ENCODE data around the gene H2AZ2.
"Not testable (repeated sequence)": the region's sequence is repeated elsewhere in the genome, so short reads cannot be mapped to it uniquely, and the experiment has no call there.

H2AZ2 gene

GRCh38 chr7:44867073-44867995 lies 19.4 kb upstream of the H2AZ2 start:
- no peak for DNase-seq (ENCODE audit: extremely low read depth, low read depth)
- TF ChIP-seq, protein P1, sequence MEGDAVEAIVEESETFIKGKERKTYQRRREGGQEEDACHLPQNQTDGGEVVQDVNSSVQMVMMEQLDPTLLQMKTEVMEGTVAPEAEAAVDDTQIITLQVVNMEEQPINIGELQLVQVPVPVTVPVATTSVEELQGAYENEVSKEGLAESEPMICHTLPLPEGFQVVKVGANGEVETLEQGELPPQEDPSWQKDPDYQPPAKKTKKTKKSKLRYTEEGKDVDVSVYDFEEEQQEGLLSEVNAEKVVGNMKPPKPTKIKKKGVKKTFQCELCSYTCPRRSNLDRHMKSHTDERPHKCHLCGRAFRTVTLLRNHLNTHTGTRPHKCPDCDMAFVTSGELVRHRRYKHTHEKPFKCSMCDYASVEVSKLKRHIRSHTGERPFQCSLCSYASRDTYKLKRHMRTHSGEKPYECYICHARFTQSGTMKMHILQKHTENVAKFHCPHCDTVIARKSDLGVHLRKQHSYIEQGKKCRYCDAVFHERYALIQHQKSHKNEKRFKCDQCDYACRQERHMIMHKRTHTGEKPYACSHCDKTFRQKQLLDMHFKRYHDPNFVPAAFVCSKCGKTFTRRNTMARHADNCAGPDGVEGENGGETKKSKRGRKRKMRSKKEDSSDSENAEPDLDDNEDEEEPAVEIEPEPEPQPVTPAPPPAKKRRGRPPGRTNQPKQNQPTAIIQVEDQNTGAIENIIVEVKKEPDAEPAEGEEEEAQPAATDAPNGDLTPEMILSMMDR (IDR thresholded peaks at IDR 0.05; ENCODE audit: low read depth, low read length) = no peak

- DNase-seq (ENCODE audit: extremely low read depth, low read depth) = not testable (repeated sequence)
These were observed 14.1 kb upstream of the H2AZ2 start for GRCh38 chr7:44861949-44862348.

DNA sequence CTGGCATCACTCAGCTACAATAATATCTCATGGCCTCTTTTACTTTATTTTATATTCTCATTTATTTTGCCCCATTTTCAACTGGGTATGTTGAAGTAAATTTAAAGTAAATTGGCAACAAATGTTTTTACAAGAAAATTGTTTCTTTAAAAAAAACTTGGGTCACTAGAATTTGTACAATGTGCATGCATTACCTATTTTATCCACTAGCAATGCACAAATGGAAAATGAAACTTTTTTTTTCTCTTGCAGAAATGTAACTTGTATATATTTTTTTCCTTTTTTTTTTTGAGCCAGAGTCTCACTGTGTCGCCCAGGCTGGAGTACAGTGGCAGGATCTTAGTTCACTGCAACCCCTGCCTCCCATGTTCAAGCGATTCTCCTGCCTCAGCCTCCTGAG lies 10.3 kb upstream of the H2AZ2 start:
- TF ChIP-seq, protein P1 (IDR thresholded peaks at IDR 0.05; ENCODE audit: low read depth, low read length) = no peak
- no peak for DNase-seq (ENCODE audit: extremely low read depth, low read depth)

GRCh38 chr7:44854644-44855364 lies 6.9 kb upstream of the H2AZ2 start:
- no peak for DNase-seq (ENCODE audit: extremely low read depth, low read depth)

DNA sequence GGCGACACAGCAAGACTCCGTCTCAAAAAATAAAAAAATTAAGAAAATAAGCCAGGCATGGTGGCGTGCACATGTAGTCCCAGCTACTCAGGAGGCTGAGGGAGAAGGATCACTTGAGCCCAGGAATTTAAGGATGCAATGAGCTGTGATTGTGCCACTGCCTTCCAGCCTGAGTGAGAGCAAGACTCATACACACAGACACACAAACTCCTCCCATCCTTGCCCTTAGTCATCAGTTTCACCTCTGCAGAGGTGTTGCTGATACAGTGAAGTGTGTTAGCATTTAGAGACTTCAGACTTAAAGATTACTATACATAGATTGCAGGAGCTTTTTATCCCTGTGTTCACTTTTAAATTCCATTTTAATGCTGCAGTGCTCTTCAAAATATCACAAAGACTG lies 5.5 kb upstream of the H2AZ2 start:
- no peak for DNase-seq (ENCODE audit: extremely low read depth, low read depth)

More at GRCh38 chr7:44854644-44855364, 6.9 kb upstream of the H2AZ2 start:
- TF ChIP-seq, protein P1 (IDR thresholded peaks at IDR 0.05; ENCODE audit: low read depth, low read length) = no peak

GRCh38 chr7:44852590-44852989 lies 4.7 kb upstream of the H2AZ2 start:
- no peak for DNase-seq (ENCODE audit: extremely low read depth, low read depth)
- TF ChIP-seq, protein P1 (IDR thresholded peaks at IDR 0.05; ENCODE audit: low read depth, low read length) = no peak

More for the DNA sequence above, 5.5 kb upstream of the H2AZ2 start:
- TF ChIP-seq, protein P1 (IDR thresholded peaks at IDR 0.05; ENCODE audit: low read depth, low read length) = no peak

DNA sequence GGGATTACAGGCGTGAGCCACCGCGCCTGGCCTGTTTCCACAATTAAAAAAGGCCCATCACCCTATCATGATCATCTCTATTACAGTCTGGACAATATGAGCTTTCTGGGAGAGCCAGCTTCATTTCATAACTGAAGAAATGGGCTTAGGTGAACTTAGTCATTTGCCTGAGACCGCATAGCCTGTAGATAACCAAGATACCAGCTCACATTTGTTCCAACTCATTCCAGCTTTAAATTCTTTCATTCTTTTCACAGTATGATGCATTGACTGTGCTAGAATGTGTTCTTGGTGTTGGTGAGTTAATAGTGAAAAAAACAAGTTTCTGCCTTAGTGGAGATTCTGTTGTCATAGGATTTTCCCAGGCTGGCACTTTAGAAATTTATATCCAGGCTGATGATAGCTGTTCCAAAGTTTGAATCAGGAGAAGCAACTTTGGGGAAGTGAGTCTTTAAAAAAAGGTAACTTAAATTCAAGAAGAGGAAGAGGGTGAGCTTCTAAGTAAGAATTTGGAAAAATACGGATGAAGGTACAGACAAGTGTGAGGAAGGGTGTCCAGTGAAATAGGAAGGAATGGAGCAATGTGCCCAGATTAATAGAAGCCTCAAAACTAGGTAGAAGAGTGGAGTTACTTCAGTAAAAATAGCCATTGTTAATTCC lies 2.1 kb upstream of the H2AZ2 start:
- no peak for DNase-seq (ENCODE audit: extremely low read depth, low read depth)
- TF ChIP-seq, protein P1 (IDR thresholded peaks at IDR 0.05; ENCODE audit: low read depth, low read length) = no peak
